EH (cell line): ENCODE data around the gene TNPO3.
A peak's percentile ranks its signal among the peaks of the same experiment; 100 is the strongest.
"Not testable (repeated sequence)": the region's sequence is repeated elsewhere in the genome, so short reads cannot be mapped to it uniquely, and the experiment has no call there.

ENCODE experiments used
- DNase-seq: peaks from one replicate; pipeline ENCODE4 v3.0.0-alpha.2; 2015; ENCODE audit warnings: low read depth

TNPO3 gene

GRCh38 chr7:129069021-129069420 lies 14.1 kb upstream of the TNPO3 start:
- DNase-seq: no peak

GRCh38 chr7:129067943-129068548 lies 13.1 kb upstream of the TNPO3 start:
- DNase-seq: no peak

GRCh38 chr7:129067132-129067561 lies 12.2 kb upstream of the TNPO3 start:
- DNase-seq: not testable (repeated sequence)

GRCh38 chr7:129066290-129067131 lies 11.6 kb upstream of the TNPO3 start:
- DNase-seq: peak; percentile 91

GRCh38 chr7:129055861-129056464 lies 1.1 kb upstream of the TNPO3 start:
- DNase-seq: no peak

- no peak for DNase-seq
Measured at GRCh38 chr7:129055294-129055816, 444 bp upstream of the TNPO3 start.

GRCh38 chr7:129053938-129054437 lies 923 bp downstream of the TNPO3 start:
- DNase-seq: peak; percentile 43

GRCh38 chr7:129052441-129052840 lies 2.5 kb downstream of the TNPO3 start:
- DNase-seq: no peak

GRCh38 chr7:129051459-129051858 lies 3.5 kb downstream of the TNPO3 start:
- DNase-seq: not testable (repeated sequence)

GRCh38 chr7:129047761-129048160 lies 7.2 kb downstream of the TNPO3 start:
- no peak for DNase-seq

- DNase-seq: no peak
Measured at GRCh38 chr7:129045682-129046081, 9.2 kb downstream of the TNPO3 start.

- no peak for DNase-seq
Measured at GRCh38 chr7:129043012-129043411, 11.9 kb downstream of the TNPO3 start.

- DNase-seq: no peak
Measured at GRCh38 chr7:129041142-129042085, 13.5 kb downstream of the TNPO3 start.

GRCh38 chr7:129038468-129038867 lies 16.4 kb downstream of the TNPO3 start:
- DNase-seq: not testable (repeated sequence)

- DNase-seq: no peak
Measured at GRCh38 chr7:129037585-129037984, 17.3 kb downstream of the TNPO3 start.

GRCh38 chr7:129032017-129032416 lies 22.9 kb downstream of the TNPO3 start:
- no peak for DNase-seq

- no peak for DNase-seq
Measured at GRCh38 chr7:129030440-129030839, 24.5 kb downstream of the TNPO3 start.

GRCh38 chr7:129024125-129024524 lies 30.8 kb downstream of the TNPO3 start:
- DNase-seq: no peak

- DNase-seq: no peak
Measured at GRCh38 chr7:129021656-129022055, 33.3 kb downstream of the TNPO3 start.

GRCh38 chr7:129017933-129018538 lies 36.9 kb downstream of the TNPO3 start:
- no peak for DNase-seq

- peak; percentile 23 for DNase-seq
Measured at GRCh38 chr7:129017264-129017663, 37.6 kb downstream of the TNPO3 start.
